ENCODE measurements around the gene FNDC10.
A peak's percentile ranks its signal among the peaks of the same experiment; 100 is the strongest.
"Not testable (repeated sequence)": the region's sequence is repeated elsewhere in the genome, so short reads cannot be mapped to it uniquely, and the experiment has no call there.

The FNDC10 gene

DNA sequence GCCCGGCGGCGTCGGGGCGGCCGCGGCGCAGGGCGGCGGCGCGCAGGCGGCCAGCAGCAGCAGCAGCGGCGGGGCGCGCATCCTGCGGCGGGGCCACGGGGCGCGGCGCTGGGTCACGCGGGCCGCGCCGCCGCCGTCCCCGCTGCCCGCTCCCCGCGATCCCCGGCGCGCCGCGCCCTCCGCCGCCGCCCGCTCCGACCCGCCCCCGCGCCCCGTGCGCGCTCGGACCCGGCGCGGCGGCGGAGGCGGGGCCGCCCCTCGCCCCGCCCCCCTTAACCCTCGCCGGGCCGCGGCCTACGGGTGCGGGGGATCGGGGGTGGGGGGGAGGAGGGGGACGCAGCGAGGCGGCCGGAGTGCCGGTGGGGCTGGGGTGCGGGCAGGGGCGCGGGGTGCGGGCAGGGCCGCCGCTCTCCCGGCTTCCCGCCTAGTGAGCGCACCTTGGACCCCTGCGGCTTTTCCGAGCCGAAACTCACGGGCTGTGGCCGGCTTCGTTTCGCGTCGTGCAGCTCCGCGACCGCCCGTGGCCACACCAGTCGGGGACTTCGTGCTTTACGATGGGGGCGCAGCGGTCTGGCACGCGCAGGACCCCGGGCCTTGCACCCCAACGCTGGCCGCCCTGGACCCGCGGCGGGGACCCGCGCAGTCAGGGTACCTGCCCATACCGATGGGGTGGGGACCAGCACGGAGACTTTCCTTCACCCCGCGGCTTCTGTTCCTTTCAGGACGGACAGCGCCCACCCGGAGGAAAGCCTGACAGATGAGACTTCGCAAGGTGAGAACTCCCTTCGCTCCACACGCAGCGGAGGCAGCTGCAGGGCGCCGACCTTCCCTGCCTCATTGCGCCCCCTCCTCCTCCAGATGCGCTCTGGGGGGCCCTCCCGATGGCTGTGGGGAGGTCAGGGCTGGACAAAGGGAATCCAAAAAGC lies at the start of gene FNDC10:
FNDC10 (minus strand) TSS at position 201 of the 926 bp plus-strand sequence; CDS start at position 81, 120 bp downstream.
- DNase-seq = no peak

DNA sequence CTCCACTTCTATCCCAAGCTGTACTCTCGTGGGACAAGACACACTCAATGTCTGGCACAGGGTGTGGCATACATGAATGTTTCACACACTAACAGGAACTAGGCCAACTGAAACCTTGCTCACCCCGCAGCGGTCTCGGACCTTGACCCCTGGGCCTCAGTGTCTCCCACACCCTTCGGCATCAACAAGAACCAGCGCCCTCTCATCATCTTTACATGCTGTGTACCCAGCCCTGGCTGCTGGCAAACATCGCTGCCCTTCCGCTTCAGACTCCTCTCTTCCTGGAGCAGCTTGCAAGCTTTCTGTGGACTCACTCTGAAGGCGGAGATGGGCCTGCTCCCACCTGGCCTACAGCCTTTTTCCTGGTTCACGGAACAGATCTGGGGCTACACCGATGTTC lies 48.3 kb upstream of the FNDC10 start:
- not testable (repeated sequence) for DNase-seq

DNA sequence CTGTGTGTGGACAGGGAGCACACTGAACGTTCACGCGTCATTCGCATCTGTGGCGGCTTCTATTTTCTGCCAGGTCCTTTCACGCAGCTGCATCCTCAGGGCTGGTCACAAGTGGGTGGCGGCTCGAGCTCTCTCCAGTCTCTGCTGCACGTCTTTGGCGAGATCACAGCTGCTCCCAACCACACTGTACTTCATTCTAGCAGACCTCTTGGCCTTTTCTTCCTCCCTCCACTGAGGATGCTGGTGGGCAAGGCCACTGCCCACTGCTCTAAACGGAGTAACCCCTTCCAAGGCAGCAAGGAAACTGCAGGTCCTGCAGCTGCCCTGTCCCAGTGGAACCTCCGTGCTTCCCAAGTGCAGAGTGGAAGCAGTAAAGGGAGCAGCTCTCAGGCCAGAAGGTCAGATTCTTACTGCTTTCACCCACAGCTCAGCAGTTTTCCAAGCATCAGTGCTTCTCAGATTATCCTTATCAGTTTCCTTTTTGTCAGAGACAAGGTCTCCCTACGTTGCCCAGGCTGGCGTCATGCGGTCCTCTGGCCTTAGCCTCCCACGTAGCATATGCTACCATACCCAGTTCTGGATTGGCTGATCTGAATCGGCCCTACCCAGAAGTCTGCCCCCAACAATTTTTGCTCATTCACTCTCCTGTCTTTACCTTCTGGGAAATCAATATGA lies 47.8 kb upstream of the FNDC10 start:
- not testable (repeated sequence) for DNase-seq

DNA sequence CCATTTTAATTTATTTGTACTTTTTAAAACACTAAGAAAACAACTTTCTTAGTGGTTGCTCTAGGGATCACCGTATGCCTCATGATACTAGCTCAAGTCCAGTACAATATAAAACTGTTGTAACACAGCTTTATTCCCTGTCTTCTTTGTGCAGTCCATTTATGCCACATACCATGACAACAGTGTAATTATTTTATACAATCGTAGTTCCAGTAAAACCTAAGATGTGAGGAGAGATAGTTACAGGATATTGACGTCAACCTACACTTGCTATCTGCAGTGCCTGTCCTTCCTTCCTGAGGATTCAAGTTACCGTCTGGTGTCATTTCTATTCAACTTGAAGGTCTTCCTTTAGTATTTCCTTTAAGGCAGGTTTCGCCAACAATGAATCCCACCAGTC lies 46.4 kb upstream of the FNDC10 start:
- not testable (repeated sequence) for DNase-seq

DNA sequence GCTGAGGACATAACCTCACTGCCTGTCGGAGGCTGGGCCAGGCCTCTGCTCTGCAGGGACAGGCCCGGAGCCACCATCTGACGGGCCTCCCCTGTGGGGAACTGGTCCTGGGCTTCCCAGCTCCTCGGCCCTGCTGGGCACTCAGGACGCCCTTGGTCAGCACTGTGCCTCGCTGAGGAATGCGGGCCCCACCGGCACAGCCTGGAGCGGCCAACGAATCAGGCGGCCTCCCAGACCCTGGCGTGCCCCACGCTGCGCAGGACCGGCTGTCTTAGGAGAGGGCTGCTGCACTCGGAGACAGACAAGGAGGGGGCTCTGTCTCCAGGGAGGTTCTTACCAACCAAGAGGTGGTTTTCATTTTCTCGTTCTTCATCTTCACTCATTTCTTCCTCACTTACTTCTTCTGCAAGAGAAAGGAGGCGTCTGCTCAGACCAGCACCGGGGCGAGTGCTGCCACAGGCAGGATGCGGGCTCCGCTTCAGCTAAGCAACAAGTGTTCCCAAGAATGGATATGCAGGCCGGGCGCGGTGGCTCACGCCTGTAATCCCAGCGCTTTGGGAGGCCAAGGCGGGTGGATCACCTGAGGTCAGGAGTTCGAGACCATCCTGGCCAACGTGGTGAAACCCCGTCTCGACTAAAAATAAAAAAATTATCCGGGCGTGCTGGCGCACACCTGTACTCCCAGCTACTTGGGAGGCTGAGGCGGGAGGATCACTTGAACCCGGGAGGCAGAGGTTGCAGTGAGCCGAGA lies 41.0 kb upstream of the FNDC10 start:
- not testable (repeated sequence) for DNase-seq

DNA sequence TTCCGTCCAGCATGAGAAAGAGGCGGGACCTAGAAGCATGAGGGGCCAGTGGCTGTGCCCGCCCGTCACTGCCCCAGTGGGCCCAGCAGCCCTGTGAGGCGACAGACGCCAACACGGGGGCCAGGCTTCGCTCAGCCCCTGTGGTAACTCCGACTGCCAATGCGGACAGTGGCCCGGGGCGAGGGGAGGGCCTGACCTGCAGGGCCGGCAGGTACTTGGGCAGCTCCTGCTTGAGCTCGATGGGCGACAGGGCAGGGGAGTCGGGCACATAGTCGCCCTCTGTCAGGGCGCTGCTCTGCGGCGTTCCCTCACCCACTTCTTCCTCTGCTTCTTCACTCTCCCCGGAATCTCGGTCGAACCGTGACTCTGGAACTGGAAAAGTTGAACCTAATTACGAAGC lies 40.1 kb upstream of the FNDC10 start:
- DNase-seq = not testable (repeated sequence)

DNA sequence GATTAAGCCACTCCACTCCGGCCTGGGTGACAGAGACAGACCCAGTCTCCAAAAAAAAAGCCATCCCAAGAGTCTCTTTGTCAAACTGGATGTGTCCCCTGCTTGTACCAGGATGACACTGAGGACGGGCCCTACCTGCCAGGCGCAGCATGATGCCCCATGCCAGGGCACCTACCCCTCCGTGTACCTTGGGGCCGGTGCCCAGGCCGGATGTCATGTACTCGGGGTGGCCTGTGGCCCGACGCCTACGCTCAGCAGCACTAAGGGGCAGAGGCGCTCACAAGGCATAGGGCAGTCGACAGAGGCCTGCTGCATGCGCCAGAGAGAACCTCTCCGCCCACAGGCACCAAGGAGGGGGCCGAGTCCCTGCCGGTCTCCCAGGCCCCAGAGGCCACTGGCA lies 39.4 kb upstream of the FNDC10 start:
- DNase-seq = not testable (repeated sequence)

DNA sequence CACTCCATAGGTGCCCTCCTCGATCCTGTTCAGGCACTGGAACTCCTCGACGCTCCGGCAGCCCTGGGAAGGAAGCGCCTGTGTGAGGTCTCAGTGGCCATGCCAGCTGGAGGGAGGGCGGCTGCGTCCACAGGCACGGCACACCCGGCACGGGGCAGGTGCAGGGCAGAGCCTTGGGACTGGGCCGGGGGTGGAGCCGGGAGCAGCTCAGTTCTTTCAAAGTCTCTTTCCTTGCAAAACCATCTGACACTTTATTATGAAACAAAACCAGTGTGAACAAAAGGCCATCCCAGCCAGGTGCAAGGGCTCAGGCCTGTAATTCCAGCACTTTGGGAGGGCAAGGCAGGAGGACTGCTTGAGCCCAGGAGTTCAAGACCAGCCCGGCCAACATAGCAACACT lies 38.6 kb upstream of the FNDC10 start:
- not testable (repeated sequence) for DNase-seq

DNA sequence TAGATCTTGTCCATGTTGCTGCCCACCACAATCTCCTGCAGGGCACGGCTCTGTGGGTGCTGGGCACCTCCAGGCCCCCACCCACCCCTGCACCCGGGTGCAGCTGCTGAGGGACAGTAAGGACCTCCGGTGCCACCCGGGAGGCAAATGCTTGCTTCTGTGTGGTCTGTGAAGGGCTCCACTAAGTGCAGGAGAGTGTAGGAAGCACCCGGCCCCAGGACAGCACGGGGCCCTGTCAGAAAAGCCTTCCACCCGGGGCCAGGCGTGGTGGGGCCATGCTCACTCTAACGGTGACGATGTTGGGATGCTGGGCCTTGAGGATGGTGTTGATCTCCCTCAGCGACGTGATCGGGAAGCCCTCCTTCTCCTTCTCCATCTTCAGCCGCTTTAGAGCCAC lies 37.5 kb upstream of the FNDC10 start:
- not testable (repeated sequence) for DNase-seq

DNA sequence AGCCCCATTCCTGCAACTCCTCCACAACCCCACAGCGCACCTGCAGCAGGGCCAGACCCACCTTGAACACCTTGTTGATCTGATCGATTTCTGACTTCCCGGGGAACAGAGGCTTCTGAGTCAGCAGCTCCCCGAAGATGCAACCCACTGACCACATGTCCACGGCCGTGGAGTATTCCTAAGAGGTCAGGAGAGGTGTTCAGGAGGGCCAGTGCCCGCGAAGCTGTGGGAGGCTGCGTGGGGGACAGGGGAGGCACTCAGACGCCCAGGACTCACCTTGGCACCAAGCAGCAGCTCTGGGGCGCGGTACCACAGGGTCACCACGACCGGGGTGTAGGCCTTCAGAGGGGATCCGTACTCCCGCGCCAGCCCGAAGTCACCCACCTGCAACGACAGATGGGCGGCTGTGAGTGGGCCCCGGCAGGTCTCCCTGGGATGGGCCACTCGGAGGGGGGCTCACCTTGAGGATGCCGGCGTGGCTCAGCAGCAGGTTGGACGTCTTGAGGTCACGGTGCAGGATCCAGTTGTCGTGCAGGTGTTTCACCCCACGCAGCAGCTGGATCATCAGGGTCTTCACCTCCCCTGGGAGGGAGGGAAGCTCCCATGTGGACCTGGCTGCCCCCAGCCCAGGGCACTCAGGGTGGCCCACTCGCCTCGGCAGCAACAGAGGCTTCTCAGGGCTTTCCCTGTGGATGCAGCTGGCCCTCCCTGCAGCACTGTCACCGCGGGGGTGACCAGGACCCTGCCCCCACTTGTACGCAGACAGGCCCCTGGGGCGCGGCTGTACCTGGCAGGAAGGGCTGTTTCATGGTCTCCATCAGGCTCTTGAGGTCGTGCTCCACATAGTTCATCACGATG lies 36.9 kb upstream of the FNDC10 start:
- not testable (repeated sequence) for DNase-seq

DNA sequence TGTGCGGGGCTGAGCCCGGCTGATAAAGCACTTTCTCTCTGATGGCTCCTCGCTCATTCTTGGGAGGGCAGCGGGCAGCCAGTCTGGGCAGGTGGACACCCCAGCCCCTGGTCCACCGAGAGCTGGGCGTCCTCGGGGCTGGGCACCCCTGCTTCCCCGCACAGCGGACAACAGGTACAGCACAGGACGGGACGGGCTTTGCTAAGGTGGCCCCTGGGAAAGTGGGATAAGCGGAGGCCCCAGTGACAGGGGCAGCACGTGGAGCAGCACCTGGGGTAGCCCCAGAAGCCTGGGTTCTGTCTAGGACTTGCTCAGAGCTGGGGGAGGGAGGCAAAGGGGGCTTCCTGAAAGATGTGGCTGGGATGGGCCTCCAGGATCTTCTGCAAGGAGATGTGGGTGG lies 34.7 kb upstream of the FNDC10 start:
- DNase-seq = not testable (repeated sequence)

DNA sequence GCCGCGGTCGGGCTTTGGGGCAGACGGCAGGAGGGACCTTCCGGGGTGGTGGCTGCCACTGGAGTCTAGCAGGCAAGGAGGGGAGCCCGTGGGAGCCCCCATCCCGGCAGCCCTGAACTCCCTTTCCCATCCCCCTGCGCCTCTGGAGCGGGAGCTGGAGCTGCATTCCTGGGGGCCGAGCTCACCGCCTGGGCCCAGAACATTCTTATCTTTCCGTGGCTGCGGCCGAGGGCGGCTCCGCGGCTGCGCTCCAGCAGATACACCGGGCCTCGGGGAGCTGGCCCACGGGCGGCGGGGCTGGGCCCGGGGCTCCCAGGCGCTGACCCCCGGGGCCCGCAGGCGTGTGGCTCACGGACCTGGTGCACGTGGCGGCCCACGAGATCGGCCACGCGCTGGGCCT lies 33.5 kb upstream of the FNDC10 start:
- DNase-seq = not testable (repeated sequence)

DNA sequence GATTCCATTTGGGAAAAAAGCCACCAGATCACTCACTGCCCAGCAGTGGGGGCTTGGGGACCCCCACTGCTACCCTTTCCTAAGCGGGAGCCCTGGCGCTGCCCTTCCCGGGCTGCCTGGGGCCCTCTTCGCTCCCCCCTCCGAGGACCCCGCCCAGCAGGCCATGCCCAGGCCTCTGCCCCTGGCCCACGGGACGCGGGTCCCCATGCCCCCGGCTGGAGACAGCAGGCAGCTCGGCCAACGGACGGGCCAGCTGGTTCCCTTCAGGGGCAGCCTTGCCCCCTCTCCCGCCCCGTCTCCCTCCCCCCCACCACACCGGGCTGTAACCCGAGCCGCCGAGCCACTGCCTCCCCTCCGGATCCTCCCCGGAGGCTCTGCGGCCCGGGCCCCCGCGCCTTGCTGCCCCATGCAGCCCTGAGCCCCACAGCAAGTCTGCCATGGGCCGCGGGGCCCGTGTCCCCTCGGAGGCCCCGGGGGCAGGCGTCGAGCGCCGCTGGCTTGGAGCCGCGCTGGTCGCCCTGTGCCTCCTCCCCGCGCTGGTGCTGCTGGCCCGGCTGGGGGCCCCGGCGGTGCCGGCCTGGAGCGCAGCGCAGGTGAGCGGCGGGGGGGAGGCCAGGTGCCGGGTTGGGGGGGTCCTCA lies 32.0 kb upstream of the FNDC10 start, which contains the start of gene MMP23B:
MMP23B (plus strand) TSS at position 392 of the 639 bp plus-strand sequence; CDS start at position 438, 46 bp downstream.
- no peak for DNase-seq

DNA sequence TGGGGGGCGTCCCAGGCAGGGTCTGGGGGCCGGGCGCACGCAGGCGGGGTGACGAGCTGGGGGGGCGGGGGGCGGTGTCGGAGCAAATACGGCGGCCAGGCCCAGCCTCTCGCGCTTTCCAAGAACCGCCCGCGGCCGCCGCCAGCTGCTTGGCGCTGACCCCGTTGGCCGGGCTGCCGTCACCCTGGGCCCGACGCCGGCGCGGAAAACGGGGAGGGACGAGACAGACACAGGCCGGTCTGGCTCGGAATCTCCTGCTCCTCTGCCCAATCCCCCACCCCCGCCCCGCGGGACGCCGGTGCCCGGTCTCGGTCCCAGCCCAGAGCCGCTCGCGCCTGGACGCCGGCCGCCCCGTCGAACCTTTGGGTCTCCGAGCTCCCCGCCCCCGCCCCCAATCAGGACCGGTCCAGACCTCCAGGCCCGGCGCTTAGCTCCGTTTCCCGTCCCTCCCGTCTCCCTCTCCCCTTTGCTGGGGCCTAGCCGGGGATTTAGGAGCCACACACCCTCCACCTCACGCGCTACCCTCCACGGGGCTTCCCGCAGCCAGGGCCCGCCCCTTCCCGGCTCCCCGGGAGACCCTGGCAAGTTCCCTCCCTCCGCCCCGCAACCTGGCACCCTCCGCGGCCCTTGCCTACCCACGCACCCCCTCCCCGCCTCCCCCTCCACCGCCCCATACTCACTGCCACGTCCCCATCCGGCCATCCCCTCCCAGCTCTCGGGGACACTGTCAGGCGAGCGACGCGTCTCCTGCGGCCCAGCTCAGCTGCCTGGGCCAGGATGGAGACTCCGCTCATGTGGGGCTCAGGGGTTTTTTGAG lies 31.2 kb upstream of the FNDC10 start:
- peak; percentile 50 for DNase-seq

DNA sequence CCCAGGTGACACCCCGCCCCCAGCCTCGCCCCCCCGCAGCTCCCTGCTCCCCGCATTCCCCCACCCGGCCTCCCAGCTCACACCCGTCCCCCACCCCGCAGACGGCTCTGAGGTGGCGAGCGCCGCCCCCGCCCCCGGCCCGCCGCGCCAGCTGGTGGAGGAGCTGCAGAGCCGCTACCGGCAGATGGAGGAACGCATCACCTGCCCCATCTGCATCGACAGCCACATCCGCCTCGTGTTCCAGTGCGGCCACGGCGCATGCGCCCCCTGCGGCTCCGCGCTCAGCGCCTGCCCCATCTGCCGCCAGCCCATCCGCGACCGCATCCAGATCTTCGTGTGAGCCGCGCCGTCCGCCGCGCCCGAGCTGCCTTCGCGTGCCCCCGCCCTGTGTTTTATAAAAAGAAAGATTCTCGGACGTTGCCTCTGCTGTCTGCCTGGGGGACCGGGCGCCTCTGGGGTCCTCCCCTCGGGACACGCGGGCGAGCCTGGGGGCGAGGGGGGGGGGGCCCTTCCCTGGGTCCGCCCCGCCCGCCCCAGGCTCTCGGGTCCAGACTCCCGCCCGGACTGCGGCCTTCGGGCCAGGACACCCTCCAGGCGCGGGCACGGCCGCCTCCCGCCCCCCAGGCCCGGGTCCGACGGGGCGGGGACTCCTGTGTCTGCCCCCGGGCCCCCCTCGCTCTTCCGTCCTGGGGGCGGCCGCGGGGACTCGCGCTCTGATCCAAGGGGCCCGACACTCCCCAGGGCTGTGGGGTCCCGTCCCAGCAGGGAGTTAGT lies 30.4 kb upstream of the FNDC10 start:
- peak; percentile 93 for DNase-seq

DNA sequence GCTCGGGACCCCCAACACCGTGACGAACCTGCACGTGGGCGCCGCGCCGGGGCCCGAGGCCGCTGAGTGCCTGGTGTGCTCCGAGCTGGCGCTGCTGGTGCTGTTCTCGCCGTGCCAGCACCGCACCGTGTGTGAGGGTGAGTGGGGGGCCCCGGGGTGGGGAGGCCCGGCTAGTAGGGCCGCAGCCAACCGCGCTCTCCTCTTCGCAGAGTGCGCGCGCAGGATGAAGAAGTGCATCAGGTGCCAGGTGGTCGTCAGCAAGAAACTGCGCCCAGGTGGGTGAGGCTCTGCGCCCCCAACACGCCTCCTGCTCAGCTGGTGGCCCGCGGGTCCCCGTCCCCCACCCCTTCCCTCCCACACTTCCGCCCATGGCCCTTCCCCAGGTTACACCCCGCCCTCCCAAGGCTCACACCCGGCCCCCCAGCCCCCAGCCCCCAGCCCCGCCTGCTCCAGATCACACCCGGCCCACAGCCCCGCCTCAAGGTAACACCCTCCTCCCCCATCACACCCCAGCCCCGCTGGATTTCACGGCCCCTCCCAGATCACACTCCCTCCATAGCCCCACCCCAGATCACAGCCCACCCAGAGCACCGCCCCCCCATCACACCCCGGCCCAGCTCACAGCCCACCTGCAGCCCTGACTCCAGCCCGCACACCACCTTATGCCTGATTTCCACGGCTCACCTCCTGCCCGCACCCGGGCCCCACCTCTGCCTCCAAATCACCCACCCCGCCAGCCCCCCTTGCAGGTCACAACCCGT lies 29.7 kb upstream of the FNDC10 start:
- DNase-seq = peak; percentile 77

DNA sequence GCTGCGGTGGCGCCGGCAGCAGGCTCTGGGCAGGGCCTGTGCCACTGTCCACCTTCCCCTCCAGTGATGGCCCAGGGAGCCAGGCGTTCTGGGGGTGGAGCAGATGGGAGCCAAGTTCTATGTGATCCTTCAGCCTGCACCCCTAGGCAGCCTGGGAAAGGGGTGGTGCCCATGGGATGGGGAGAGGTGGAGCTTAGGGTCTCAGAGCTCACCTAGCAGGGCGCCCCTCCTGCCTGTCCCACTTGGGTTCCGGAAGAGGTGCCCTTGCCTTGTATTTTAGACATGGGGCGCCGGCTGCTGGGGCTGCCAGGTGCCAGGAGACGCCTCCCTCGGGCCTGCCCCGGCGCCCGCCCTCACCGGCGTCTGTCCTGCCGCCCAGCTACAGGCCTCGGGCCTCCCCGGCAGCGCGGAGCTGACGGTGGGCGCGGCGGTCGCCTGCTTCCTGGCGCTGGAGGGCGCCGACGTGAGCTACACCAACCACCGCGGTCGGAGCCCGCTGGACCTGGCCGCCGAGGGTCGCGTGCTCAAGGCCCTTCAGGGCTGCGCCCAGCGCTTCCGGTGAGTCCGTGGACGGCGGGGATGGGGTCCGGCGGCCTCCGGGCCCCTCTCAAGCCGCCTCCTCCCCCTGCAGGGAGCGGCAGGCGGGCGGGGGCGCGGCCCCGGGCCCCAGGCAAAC lies 29.0 kb upstream of the FNDC10 start:
- DNase-seq = peak; percentile 69

Measured in stimulated activated CD8-positive, alpha-beta memory T cell treated with anti-CD3 and anti-CD28 coated beads, Interleukin-4, amount 100 ng/mL, for 48 hours (primary cell).